ENCODE data around the gene PFDN2.
"Not testable (repeated sequence)": the region's sequence is repeated elsewhere in the genome, so short reads cannot be mapped to it uniquely, and the experiment has no call there.

The PFDN2 gene

GRCh38 chr1:161081519-161081918, 36.3 kb downstream of the PFDN2 start:
- DNase-seq (ENCODE audit: low spot score), result no peak

DNA sequence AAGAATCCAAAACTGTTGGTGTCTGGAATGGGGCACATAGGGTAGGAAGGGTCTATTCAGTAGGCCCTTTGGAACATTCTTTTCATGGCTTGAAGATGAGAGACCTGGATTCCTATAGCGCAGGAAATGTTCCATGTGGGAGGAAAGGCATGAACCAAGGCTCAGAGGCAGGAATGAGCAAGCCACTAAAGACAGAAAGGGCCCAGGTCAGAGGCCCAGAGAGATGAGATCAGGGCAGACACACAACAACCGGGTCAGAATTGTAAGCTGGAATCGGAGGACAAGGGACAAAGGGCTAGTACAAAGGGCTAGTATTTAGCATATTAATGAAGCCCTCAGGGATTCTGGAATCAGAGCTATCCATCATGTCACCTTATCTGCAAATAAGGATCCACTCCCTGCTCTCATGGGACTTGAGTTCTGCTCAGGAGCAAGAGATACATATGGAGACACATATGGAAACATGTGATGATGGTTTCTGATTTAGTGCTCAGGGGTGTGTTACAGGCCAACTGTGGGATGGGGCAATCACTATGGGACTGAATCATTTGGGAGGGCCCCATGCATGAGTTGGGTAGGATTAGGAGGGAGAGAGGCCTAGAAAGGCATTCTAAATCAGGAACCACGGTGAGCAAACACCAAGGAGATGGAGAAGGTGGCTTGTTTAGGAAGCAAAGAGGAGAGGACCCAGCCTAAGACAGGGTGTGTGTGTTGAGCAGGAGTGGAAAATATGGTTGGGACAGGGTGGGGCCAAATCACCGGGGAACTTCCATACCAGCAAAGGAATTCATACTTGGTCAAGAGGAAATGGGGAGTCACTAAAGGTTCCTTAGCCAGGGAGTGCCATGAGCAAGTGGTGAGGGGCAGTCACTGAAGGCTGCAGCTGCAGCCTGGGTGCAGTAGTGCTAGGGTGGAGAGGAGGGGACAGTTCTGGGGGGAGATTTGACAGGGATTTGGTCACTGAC, 37.1 kb downstream of the PFDN2 start:
- no peak for DNase-seq (ENCODE audit: low spot score)

GRCh38 chr1:161079436-161080110, 38.3 kb downstream of the PFDN2 start:
- DNase-seq (ENCODE audit: low spot score), result no peak

DNA sequence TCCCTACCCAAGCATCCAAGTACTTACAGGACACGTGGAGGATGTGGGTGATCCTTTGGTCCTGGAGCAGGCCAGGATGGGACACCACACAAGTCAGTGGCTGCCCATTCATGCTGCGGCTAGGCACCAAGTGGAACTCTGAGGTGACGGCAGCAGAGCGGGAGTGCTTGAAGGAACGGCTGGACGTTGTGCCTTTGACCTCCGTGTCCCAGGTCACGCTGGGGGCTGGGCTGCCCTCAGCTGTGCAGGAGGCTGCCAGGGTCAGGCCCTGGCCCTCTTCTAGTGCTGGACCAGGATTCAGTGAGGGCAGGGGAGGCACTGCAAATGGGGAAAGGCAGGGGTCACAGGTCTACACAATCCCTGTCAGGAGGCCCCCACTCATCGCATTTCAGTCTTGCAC, 40.4 kb downstream of the PFDN2 start:
- no peak for DNase-seq (ENCODE audit: low spot score)

DNA sequence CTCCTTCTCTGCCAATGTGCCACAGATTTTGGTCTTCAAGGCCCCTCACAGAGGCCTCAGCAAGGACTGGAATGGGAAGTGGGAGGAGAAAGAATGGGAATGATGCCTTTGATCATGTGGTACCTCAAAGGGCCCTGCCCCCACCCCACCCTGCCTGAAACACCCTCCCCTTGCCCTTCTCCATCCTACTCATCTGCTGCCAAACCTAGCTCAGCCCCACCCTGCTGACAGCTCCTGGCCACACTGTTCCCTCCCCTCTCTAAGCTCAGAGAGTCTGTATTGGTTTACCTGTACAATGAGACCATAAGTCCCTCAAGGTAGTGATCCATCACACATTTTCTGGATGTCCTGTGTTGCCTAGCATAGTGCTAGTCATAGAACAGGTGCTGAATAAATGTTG, 41.4 kb downstream of the PFDN2 start:
- DNase-seq (ENCODE audit: low spot score), result no peak

- no peak for DNase-seq (ENCODE audit: low spot score)
Observed at GRCh38 chr1:161074676-161075368, 43.0 kb downstream of the PFDN2 start.

GRCh38 chr1:161073474-161074121, 44.2 kb downstream of the PFDN2 start:
- no peak for DNase-seq (ENCODE audit: low spot score)

DNA sequence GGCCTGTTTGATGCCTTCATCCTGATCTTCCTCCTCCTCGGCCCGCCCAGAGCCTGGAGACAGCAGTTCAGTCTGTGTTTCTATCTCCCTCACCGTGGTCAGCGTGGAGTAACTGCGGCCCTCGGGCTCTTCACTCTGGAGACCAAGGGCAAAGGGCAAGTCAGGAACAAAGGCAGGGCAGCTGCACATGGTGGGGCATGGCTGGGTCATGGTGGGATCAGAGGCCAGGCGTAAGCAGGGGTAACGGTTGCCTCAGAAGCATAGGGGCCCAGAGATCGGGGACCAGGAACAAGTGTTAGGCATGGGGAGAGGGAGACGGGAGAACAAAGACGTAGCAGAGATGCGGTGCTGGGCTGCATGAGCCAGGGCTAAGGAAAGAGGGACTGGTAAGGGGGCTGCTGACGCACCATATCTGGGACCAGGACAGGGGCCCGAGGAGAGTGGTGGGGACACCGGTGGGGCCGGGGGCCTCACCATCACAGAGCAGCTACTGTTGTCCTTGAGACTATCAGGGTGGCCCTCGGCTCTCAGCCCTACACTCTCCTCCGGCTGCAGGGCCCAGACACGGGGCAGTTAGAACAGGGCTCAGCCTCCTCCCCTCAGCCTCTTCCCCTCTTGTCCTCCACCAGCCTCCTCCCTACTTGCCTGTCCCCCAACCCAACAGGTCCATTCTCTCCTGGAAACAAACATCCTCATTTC, 44.9 kb downstream of the PFDN2 start:
- DNase-seq (ENCODE audit: low spot score), result no peak

GRCh38 chr1:161071886-161072371, 45.9 kb downstream of the PFDN2 start:
- DNase-seq (ENCODE audit: low spot score), result peak; percentile 56

DNA sequence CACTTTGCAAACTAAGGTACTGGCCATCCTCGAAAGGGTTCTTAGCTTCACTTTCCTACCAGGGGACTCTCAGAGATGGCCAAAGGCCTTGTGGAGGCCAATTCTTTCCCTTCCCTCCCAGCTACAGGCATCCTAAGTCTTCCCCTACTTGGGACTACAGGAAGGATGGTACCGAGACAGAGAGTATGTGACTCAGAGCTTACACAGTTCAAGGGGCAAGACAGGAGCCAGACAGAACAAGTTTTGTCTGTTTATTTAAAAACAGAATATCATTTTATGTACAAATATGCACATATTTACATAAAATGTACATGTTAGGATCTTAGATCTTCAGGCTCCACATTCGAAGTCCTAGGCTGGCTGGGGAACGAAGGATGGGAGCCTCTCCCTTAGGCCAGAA, 47.1 kb downstream of the PFDN2 start:
- DNase-seq (ENCODE audit: low spot score), result no peak

GRCh38 chr1:161069731-161070270, 48.0 kb downstream of the PFDN2 start, which contains the start of gene ARHGAP30:
Gene ARHGAP30, minus strand, starts transcription at chr1:161069891. Its CDS starts 267 bp downstream, at chr1:161069624.
- DNase-seq (ENCODE audit: low spot score), result no peak

DNA sequence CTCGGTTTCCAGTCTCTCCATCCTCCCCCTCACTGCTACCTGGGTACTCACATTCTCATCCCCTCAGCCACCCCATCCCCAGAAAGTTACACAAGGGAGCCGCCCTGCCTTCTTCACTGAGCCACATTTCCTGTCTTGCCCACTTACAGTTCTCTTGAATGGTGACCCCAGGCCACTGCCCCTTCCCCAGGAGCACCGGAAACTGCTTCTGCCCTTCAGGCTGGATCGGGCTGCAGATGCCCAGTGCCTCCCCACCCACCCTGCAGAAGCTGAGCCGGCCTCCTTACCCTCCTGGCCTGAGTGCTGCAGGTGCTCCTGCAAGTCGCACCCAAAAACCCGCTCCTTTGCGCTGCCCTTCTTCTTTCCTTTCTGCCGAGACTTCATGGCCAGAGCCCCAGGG, 48.6 kb downstream of the PFDN2 start:
- no peak for DNase-seq (ENCODE audit: low spot score)

- no peak for DNase-seq (ENCODE audit: low spot score)
Observed at GRCh38 chr1:161068306-161069234, 49.3 kb downstream of the PFDN2 start.

DNA sequence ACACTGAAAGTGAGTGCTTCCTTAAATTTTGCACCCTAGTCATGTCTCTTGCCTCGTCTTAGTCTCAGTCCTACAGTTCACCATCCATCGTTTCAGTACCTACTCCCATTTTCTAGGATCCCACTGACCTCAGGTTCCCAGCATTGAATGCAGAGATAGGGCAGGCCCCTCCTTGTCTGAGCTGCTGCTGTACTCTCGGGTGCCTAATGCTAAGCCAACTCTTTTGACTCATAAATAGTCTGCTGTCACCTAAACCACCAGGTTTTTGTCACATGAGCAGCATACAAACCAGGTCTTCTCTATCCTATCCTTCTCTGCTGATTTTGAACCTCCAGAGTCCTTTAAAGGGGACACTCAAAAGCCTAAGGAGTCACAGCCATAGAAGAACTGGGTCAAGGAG, 51.1 kb downstream of the PFDN2 start:
- DNase-seq (ENCODE audit: low spot score), result no peak

GRCh38 chr1:161065681-161066080, 52.2 kb downstream of the PFDN2 start:
- DNase-seq (ENCODE audit: low spot score), result not testable (repeated sequence)

- DNase-seq (ENCODE audit: low spot score), result not testable (repeated sequence)
Observed at GRCh38 chr1:161063936-161064335, 53.9 kb downstream of the PFDN2 start.

GRCh38 chr1:161061419-161061818, 56.4 kb downstream of the PFDN2 start:
- no peak for DNase-seq (ENCODE audit: low spot score)

DNA sequence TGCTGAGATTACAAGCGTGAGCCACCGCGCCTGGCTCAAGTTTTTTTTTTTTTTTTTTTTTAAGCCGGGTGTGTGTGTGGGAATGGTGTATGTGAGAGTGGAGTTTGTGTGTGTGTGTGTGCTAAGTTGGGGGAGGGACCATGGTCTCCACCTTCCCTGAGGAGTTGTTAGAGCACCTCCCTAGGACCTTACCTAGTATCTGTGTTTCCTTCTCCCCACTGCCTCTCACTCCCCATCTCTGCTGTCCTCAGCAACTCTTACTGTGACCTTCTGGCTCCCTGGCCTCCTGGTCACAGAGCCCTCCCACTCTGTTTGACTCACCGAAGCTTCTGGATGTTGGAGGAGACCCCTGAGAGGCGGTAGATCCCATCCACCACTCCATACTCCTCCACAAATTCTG, 58.5 kb downstream of the PFDN2 start:
- no peak for DNase-seq (ENCODE audit: low spot score)

DNA sequence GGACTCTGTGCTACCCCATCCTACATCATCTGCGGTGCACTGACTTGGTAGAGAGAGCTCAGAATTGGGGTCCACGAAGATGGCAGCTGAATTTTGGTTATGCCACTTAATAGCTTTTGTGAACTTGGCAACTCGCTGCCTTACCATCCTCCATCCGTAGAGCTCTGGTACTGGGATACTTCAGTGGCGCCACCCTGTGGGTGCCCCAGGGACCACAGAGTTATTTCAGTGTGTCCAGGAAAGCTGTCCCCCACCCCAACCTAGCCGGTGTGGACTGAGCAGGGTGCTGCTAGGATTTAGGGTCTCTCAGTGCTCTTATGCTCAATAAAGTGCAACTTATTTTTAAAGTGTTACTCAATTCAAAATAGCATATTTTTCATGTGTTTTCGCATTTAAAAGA, 63.0 kb downstream of the PFDN2 start:
- no peak for DNase-seq (ENCODE audit: low spot score)

Measured in SK-N-DZ (cell line).